ENCODE results near the gene HNRNPUL2.

HNRNPUL2 gene

DNA sequence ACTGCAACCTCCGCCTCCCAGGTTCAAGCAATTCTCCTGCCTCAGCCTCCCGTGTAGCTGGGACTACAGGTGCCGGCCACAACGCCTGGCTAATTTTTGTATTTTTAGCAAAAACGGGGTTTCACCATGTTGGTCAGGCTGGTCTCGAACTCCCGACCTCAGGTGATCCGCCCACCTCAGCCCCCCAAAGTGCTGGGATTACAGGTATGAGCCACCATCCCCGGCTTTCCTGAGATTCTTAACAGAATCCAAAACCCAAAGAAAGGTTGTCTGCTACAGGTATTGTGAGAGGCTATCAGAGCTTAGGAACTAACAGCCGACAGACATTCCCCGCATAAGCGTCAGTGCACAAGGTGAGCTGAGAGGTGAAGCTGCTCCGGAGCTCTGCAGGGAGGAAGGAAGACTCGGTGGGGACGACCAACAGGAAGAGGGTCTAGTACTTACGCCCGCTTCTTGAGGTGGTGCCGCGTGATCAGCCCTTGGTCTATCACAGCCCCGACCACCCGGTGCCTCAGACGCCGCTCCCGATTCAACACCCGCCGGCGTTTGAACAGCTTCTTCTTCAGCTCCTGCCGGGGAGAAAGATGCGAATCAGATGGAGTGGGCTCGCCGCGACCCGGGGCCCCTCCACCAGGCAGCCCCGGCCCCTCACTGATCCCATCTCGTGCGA, 62.7 kb downstream of the HNRNPUL2 start:
- TF ChIP-seq NFIC (IDR thresholded peaks at IDR 0.05): no peak
- peak; percentile 10; the same call in 1 of the 2 replicates for TF ChIP-seq MAX (IDR thresholded peaks at IDR 0.05)

Measured in Ishikawa (cell line).